GM12878 (cell line): Measurements from ENCODE around the gene TBC1D8. TPM values are rescaled to one million over a fixed set of nuclear protein-coding genes. Genes with fewer than 3 reads are reported as not detected.

Source experiments
- ATAC-seq: fragments of 200-7000 bp; cut with Tn5 transposase; 3 replicates; pipeline ENCODE4 v1.9.1; 2020; ENCODE audit warnings: mild to moderate bottlenecking, moderate library complexity
- BruUV-seq: library from RNA; stranded (reverse); fragments of 400-500 nt; replicated peaks from 2 replicates; lab custom pipeline; 2021; lab: Mats Ljungman, UMichigan
- CTCF ChIA-PET: fragments of 300-600 bp; sonication (Branson Sonifier 250); formaldehyde crosslinking; extraction: SDS; loops from one replicate; lab custom pipeline; 2021; ENCODE audit warnings: inconsistent platforms; lab: Yijun Ruan, JAX
- POLR2A ChIA-PET: fragments of 350-600 bp; formaldehyde crosslinking; extraction: SDS; loops from one replicate; lab custom pipeline; 2021; ENCODE audit warnings: inconsistent platforms; lab: Charles Lee
- RAD21 ChIA-PET: fragments of 300-600 bp; sonication (Branson Sonifier 250); formaldehyde crosslinking; loops from one replicate; lab custom pipeline; 2023; ENCODE audit warnings: antibody characterized with exemption; ENCODE audit not compliant: unreplicated experiment; lab: Charles Lee
- SMC1A ChIA-PET: fragments of 300-600 bp; sonication (Branson Sonifier 250); formaldehyde crosslinking; loops from one replicate; lab custom pipeline; 2023; ENCODE audit not compliant: unreplicated experiment, uncharacterized antibody; lab: Charles Lee
- DNase-seq: peaks from one replicate; pipeline ENCODE4 v3.0.0-alpha.2; 2011; ENCODE audit warnings: low read depth, low spot score
- FAIRE-seq: peaks from 3 replicates; lab custom pipeline; 2011; peaks lifted over from hg19 to GRCh38; lab: Jason Lieb, UNC
- H2AFZ ChIP-seq: 2 replicates; pipeline ENCODE4 v1.6.0; 2011; ENCODE audit warnings: low read depth, low read length, control low read depth; ENCODE audit not compliant: control insufficient read depth
- H3K27ac ChIP-seq: 2 replicates; pipeline ENCODE4 v1.5.1; 2011; ENCODE audit warnings: control low read depth; ENCODE audit not compliant: control insufficient read depth, insufficient read depth
- H3K27me3 ChIP-seq, 2 experiments: replicated peaks in 1 of 2; 2 replicates each; pipeline versions ENCODE4 v1.6.0 to v1.6.1; 2011; ENCODE audit warnings: low read length in 1 of 2; ENCODE audit not compliant: control insufficient read depth in 2 of 2, insufficient read depth in 2 of 2
- H3K36me3 ChIP-seq, 2 experiments: 2 replicates each; pipeline ENCODE4 v1.5.1; 2011; ENCODE audit warnings: low read length in 1 of 2; ENCODE audit not compliant: control insufficient read depth in 2 of 2, insufficient read depth in 2 of 2
- H3K4me1 ChIP-seq: 2 replicates; pipeline ENCODE4 v1.6.1; 2011; ENCODE audit warnings: mild to moderate bottlenecking, low read length, moderate library complexity, mixed read lengths; ENCODE audit not compliant: control insufficient read depth, insufficient read depth
- H3K4me2 ChIP-seq: 2 replicates; pipeline ENCODE4 v1.6.0; 2011; ENCODE audit warnings: control low read depth; ENCODE audit not compliant: control insufficient read depth, insufficient read depth
- H3K4me3 ChIP-seq: fragments of 200-600 bp; sonication (generic); 2 replicates; pipeline ENCODE4 v1.5.1; 2016
- H3K79me2 ChIP-seq: 2 replicates; pipeline ENCODE4 v1.6.0; 2011; ENCODE audit warnings: low read length; ENCODE audit not compliant: control insufficient read depth, insufficient read depth
- H3K9ac ChIP-seq: 2 replicates; pipeline ENCODE4 v1.8.0; 2011; ENCODE audit warnings: low read length, control low read depth, mixed read lengths; ENCODE audit not compliant: control insufficient read depth, insufficient read depth
- H3K9me3 ChIP-seq: replicated peaks from 3 replicates; pipeline ENCODE4 v1.5.1; 2011; ENCODE audit warnings: mild to moderate bottlenecking, low read length; ENCODE audit not compliant: control insufficient read depth, insufficient read depth
- H4K20me1 ChIP-seq: 2 replicates; pipeline ENCODE4 v1.6.0; 2011; ENCODE audit not compliant: control insufficient read depth, insufficient read depth
- CHD2 ChIP-seq: IDR thresholded peaks from 2 replicates; pipeline ENCODE4 v1.6.1; 2011; ENCODE audit warnings: low read depth, low read length, improper control_type of control experiment, borderline replicate concordance
- EED ChIP-seq: sonication (generic); IDR thresholded peaks from 2 replicates; pipeline ENCODE4 v1.6.1; 2016; ENCODE audit warnings: antibody characterized with exemption, low read depth
- RUNX3 ChIP-seq: IDR thresholded peaks from 2 replicates; pipeline ENCODE4 v1.6.1; 2012; ENCODE audit warnings: low read length, inconsistent platforms
- SMARCA5 ChIP-seq: fragments of 450-650 bp; IDR thresholded peaks from 2 replicates; pipeline ENCODE4 v1.6.1; 2017; ENCODE audit warnings: mild to moderate bottlenecking
- ZNF592 ChIP-seq: fragments of 450-650 bp; IDR thresholded peaks from 2 replicates; pipeline ENCODE4 v1.6.1; 2017; ENCODE audit warnings: mild to moderate bottlenecking, moderate library complexity
- WGBS: methylation state at CpG from one replicate; pipeline ENCODE4 v1.1.6; 2016; ENCODE audit warnings: low lambda C conversion rate; ENCODE audit not compliant: insufficient replicate concordance, insufficient coverage; ENCODE audit errors: missing lambda C conversion rate; 5-methylcytosine and 5-hydroxymethylcytosine counted together
- in situ Hi-C: fragments of 300-500 bp; cut with MboI; formaldehyde crosslinking; loops from 9 replicates; pipeline ENCODE4 v1.14.3; 2018; ENCODE audit warnings: mixed read lengths
- intact Hi-C: fragments of 100-400 bp; cut with micrococcal nuclease; formaldehyde crosslinking; loops from one replicate; pipeline ENCODE4 v1.14.2; 2022; ENCODE audit not compliant: unreplicated experiment
- polyA plus RNA-seq, 11 experiments: library from polyadenylated mRNA; depleted of rRNA in 4 of 11; unstranded in 6 of 11; stranded (reverse) in 5 of 11; fragments of >200 nt; fragmentation: Nextera tagmentation in 4 of 11; fragmentation: Illumina TruSeq in 1 of 11; extraction: Ambion mirVana in 4 of 11; extraction: Trizol in 1 of 11; gene quantifications; 1 replicate in 1 of 11; 2 replicates in 10 of 11; pipeline versions ENCODE4 v1.2.1 to v1.2.3, GENCODE V29; 2011 to 2016; ENCODE audit warnings: inconsistent platforms in 2 of 11, missing spikeins in 2 of 11, low read depth in 1 of 11
- total RNA-seq, 4 experiments: library from RNA; depleted of rRNA in 3 of 4; stranded (reverse); fragments of >200 nt in 3 of 4; fragmentation: Illumina TruSeq in 1 of 4; extraction: Trizol in 1 of 4; gene quantifications; 2 replicates each; pipeline versions ENCODE4 v1.2.1 to v1.2.3, GENCODE V29; 2013 to 2021

TBC1D8 gene
- total and polyA plus RNA-seq, 10 of the 15 experiments (the other 5 are each of a cell fraction or from before 2014, with no cell fraction given): 0.80 to 4.9 (median 4.4) TPM

DNA sequence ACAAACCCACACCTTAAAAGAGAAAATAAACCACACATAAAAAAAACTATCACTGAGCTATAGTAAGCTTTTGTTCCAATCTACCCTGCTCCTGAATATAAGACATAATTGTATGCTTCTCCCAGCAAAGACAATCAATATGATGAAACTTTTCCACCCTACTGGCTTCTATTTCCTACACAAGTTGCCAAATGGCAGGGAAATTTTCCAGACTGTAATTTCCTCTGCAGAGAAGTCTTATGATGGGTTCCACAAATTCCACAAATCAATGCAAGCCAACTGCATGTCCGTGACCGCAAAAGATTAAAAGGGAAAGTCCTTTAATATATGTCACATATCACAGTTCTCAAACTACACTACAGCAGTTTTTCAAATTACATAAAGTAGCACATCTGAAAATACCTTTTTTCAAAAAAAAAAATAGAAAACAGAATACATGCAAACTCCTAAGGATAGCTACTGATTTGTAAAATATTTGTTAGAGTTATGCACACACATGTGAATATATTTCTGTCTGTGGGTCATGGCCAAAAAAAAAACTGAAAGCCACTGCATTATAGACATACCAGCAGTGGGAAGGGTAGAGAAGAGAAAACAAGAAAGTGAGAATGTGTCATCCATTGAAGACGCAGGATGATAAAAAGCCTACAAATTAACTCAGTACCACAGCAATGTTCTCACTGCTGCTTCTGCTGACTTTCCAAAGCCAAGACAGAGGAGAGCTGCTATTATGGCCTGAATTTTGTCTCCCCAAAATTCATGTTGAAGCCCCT, 87.6 kb downstream of the TBC1D8 start:
- no TSS peak for BruUV-seq
- ChIA-PET POLR2A (interaction anchor here (0.6 to 1.5 kb wide), 3 partner anchors 30 to 89 kb away, joined by 3 to 4 read pairs (median 3); no protein-coding TSS in a partner anchor), CTCF (interaction anchor here (0.6 to 2.3 kb wide), 6 partner anchors 19 to 424 kb away, joined by 3 to 9 read pairs (median 4); no protein-coding TSS in a partner anchor), RAD21 (interaction anchor here (0.9 to 3.2 kb wide), 7 partner anchors 17 to 315 kb away, joined by 3 to 14 read pairs (median 5); no protein-coding TSS in a partner anchor), SMC1A (interaction anchor here (0.6 to 2.5 kb wide), 11 partner anchors 10 to 638 kb away, joined by 3 to 14 read pairs (median 4); no protein-coding TSS in a partner anchor)
- Histone ChIP-seq H3K4me3 (peak overlapping the region; percentile 35; the same call in 1 of the 2 replicates), H3K27ac (peak overlapping the region; percentile 53), H3K36me3 (no peaks in the 10 kb centered on the region), H4K20me1 (no peaks in the 10 kb centered on the region), H3K9ac (peak overlapping the region; percentile 20), H3K79me2 (no peaks in the 10 kb centered on the region), H3K4me2 (peak overlapping the region; percentile 17), H3K9me3 (no peaks in the 10 kb centered on the region), H3K27me3 (no peaks in the 10 kb centered on the region), H2AFZ (peak overlapping the region; percentile 63), H3K4me1 (peaks cover 11% of the 10 kb centered on the region)
- FAIRE-seq: no peak
- peak; percentile 70 for ATAC-seq
- 68% methylated on average over 3 of the region's 3 CpGs for WGBS
- DNase-seq: no peak
- in situ Hi-C loops (no loop called here), intact Hi-C loops (loop anchor here (1.0 to 2.0 kb wide), 3 partner anchors 19 to 51 kb away; no protein-coding TSS in a partner anchor)
- TF ChIP-seq RUNX3: peak; percentile 17; the same call in 1 of the 2 replicates
- TF ChIP-seq SMARCA5: no peak

GRCh38 chr2:101058386-101058785, 92.8 kb downstream of the TBC1D8 start:
- Histone ChIP-seq H3K79me2 (no peaks in the 10 kb centered on the region), H3K4me2 (no peak overlapping the region), H3K4me1 (no peaks in the 10 kb centered on the region; the same call in 1 of the 2 replicates), H3K4me3 (no peak overlapping the region), H4K20me1 (no peaks in the 10 kb centered on the region)
- POLR2A ChIA-PET: no interaction called here
- CTCF ChIA-PET: no interaction called here
- no peak for FAIRE-seq
- 57% methylated on average over 3 of the region's 3 CpGs for WGBS
- RAD21 ChIA-PET: interaction anchor here (0.7 kb wide), 1 partner anchor 24 kb away, joined by 3 read pairs; no protein-coding TSS in a partner anchor
- TF ChIP-seq ZNF592 (no peak), EED (no peak), CHD2 (no peak)
- TF ChIP-seq, all 136 proteins: peak for 0
- H3K36me3 ChIP-seq: no peaks in the 10 kb centered on the region; a peak in 1 of 4 replicates
- SMC1A ChIA-PET: no interaction called here
- no TSS peak for BruUV-seq
- intact Hi-C loops (no loop called here), in situ Hi-C loops (no loop called here)
- H3K27ac ChIP-seq: no peak overlapping the region
- DNase-seq: no peak
- no peak for ATAC-seq
- no peak overlapping the region for H2AFZ ChIP-seq
- H3K9me3 ChIP-seq: no peaks in the 10 kb centered on the region; the same call in 2 of the 3 replicates
- H3K27me3 ChIP-seq: no peaks in the 10 kb centered on the region
- no peak overlapping the region for H3K9ac ChIP-seq
